GM12801 (cell line): Measurements from ENCODE around the gene ZHX3.

Experiments
- CTCF ChIP-seq: IDR thresholded peaks from one replicate; pipeline ENCODE4 v1.5.1; 2011; ENCODE audit warnings: control low read depth; ENCODE audit not compliant: insufficient read length; ENCODE audit errors: extremely low read depth

ZHX3 gene

GRCh38 chr20:41364236-41364855, 46.8 kb upstream of the ZHX3 start:
- no peak for TF ChIP-seq CTCF

- TF ChIP-seq CTCF: no peak
Measured at GRCh38 chr20:41363601-41364000, 46.1 kb upstream of the ZHX3 start.

- no peak for TF ChIP-seq CTCF
Measured at GRCh38 chr20:41362748-41363140, 45.2 kb upstream of the ZHX3 start.

- no peak for TF ChIP-seq CTCF
Measured at GRCh38 chr20:41361757-41362747, 44.5 kb upstream of the ZHX3 start.

- no peak for TF ChIP-seq CTCF
Measured at GRCh38 chr20:41360831-41361756, 43.6 kb upstream of the ZHX3 start.

GRCh38 chr20:41359541-41360011, 42.0 kb upstream of the ZHX3 start:
- TF ChIP-seq CTCF: no peak
